ENCODE results near the gene HSF2BP.

The HSF2BP gene

GRCh38 chr21:43631411-43632107 is 27.7 kb downstream of the HSF2BP start:
- TF ChIP-seq POLR2AphosphoS5 (IDR thresholded peaks at IDR 0.05; ENCODE audit: low read depth) (no peak), SPI1 (IDR thresholded peaks at IDR 0.05; ENCODE audit: borderline replicate concordance, low read depth) (no peak), REST (IDR thresholded peaks at IDR 0.05; ENCODE audit: insufficient replicate concordance, low read depth) (no peak)
- TF ChIP-seq, protein P1, sequence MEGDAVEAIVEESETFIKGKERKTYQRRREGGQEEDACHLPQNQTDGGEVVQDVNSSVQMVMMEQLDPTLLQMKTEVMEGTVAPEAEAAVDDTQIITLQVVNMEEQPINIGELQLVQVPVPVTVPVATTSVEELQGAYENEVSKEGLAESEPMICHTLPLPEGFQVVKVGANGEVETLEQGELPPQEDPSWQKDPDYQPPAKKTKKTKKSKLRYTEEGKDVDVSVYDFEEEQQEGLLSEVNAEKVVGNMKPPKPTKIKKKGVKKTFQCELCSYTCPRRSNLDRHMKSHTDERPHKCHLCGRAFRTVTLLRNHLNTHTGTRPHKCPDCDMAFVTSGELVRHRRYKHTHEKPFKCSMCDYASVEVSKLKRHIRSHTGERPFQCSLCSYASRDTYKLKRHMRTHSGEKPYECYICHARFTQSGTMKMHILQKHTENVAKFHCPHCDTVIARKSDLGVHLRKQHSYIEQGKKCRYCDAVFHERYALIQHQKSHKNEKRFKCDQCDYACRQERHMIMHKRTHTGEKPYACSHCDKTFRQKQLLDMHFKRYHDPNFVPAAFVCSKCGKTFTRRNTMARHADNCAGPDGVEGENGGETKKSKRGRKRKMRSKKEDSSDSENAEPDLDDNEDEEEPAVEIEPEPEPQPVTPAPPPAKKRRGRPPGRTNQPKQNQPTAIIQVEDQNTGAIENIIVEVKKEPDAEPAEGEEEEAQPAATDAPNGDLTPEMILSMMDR (IDR thresholded peaks at IDR 0.05; ENCODE audit: insufficient read depth, low read length) = no peak
- Histone ChIP-seq H3K4me3 (replicated peaks; ENCODE audit: insufficient read depth, low read length) (no peak overlapping the region), H3K27ac (replicated peaks) (no peak overlapping the region), H3K27me3 (ENCODE audit: insufficient read depth, poor library complexity, severe bottlenecking) (no peaks in the 10 kb centered on the region)
- no peak for DNase-seq (ENCODE audit: low read depth in 1 of 2, low spot score in 1 of 2)

DNA sequence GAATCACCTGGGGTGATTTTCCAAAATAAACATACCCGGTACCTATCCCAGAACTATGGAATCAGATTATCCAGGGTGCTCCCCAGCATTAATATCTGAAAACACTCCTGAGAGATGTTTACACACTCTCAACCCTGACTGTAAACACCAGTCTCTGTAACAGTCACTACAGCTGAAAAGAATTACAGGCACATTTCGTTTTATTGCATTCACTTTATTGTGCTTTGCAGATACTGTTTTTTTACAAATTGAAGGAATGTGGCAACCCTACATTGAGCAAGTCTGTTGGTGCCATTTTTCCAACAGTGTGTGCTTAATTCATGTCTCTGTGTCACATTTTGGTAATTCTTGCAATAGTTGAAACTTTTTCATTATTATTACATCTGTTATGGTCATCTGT is 31.8 kb downstream of the HSF2BP start:
- Histone ChIP-seq H3K27ac (replicated peaks) (no peak overlapping the region), H3K4me3 (replicated peaks; ENCODE audit: insufficient read depth, low read length) (no peak overlapping the region), H3K27me3 (ENCODE audit: insufficient read depth, poor library complexity, severe bottlenecking) (no peaks in the 10 kb centered on the region)
- DNase-seq (ENCODE audit: low read depth in 1 of 2, low spot score in 1 of 2) = no peak
- TF ChIP-seq REST (IDR thresholded peaks at IDR 0.05; ENCODE audit: insufficient replicate concordance, low read depth) (no peak), GABPA (IDR thresholded peaks at IDR 0.05; ENCODE audit: low read depth) (no peak), SPI1 (IDR thresholded peaks at IDR 0.05; ENCODE audit: borderline replicate concordance, low read depth) (no peak), POLR2AphosphoS5 (IDR thresholded peaks at IDR 0.05; ENCODE audit: low read depth) (no peak)
- TF ChIP-seq, protein P1 (IDR thresholded peaks at IDR 0.05; ENCODE audit: insufficient read depth, low read length) = no peak

GRCh38 chr21:43626390-43626789 is 32.9 kb downstream of the HSF2BP start:
- Histone ChIP-seq H3K27ac (replicated peaks) (no peak overlapping the region), H3K4me3 (replicated peaks; ENCODE audit: insufficient read depth, low read length) (no peak overlapping the region), H3K27me3 (ENCODE audit: insufficient read depth, poor library complexity, severe bottlenecking) (no peaks in the 10 kb centered on the region)
- TF ChIP-seq POLR2AphosphoS5 (IDR thresholded peaks at IDR 0.05; ENCODE audit: low read depth) (no peak), GABPA (IDR thresholded peaks at IDR 0.05; ENCODE audit: low read depth) (no peak), REST (IDR thresholded peaks at IDR 0.05; ENCODE audit: insufficient replicate concordance, low read depth) (no peak), SPI1 (IDR thresholded peaks at IDR 0.05; ENCODE audit: borderline replicate concordance, low read depth) (no peak)
- TF ChIP-seq, protein P1 (IDR thresholded peaks at IDR 0.05; ENCODE audit: insufficient read depth, low read length) = no peak
- DNase-seq (ENCODE audit: low read depth in 1 of 2, low spot score in 1 of 2) = no peak

Measured in HL-60 (cell line).